GM23338 (cell line): Measurements from ENCODE around the gene KDM6A.
"Not testable (repeated sequence)": the region's sequence is repeated elsewhere in the genome, so short reads cannot be mapped to it uniquely, and the experiment has no call there.

Experiments used
- EZH2 ChIP-seq: fragments of 200-600 bp; sonication (generic); IDR thresholded peaks from one replicate; pipeline ENCODE4 v1.8.0; 2017; ENCODE audit warnings: antibody characterized with exemption, mild to moderate bottlenecking, low read depth; ENCODE audit not compliant: unreplicated experiment
- EZH2phosphoT487 ChIP-seq: fragments of 200-600 bp; sonication (generic); IDR thresholded peaks from one replicate; pipeline ENCODE4 v1.8.1; 2018; ENCODE audit warnings: antibody characterized with exemption; ENCODE audit not compliant: unreplicated experiment
- POLR2AphosphoS5 ChIP-seq: IDR thresholded peaks from 2 replicates; pipeline ENCODE4 v1.6.1; 2016; ENCODE audit warnings: antibody characterized with exemption, low read depth
- ZNF114 ChIP-seq: fragments of 250-450 bp; sonication (Bioruptor Pico); IDR thresholded peaks from 2 replicates; pipeline ENCODE4 v1.5.0; 2020; ENCODE audit warnings: mild to moderate bottlenecking, moderate library complexity

- not testable (repeated sequence) for TF ChIP-seq EZH2, POLR2AphosphoS5, EZH2phosphoT487, ZNF114
These were observed 262.5 kb downstream of the KDM6A start for GRCh38 chrX:45135391-45136075.
